ENCODE measurements around the gene PRODH2.
"Not testable (repeated sequence)": the region's sequence is repeated elsewhere in the genome, so short reads cannot be mapped to it uniquely, and the experiment has no call there.

Gene PRODH2

GRCh38 chr19:35773020-35773806 lies 39.4 kb downstream of the PRODH2 start:
- no peaks in the 10 kb centered on the region for H3K79me1 ChIP-seq (ENCODE audit: low read length)
- no peak overlapping the region for H3K27ac ChIP-seq (ENCODE audit: low read depth, low read length)
- no peak overlapping the region for H2BK120ac ChIP-seq (ENCODE audit: low read depth, low read length)
- no peak overlapping the region for H3K4me2 ChIP-seq (ENCODE audit: low read length)
- H3K4me1 ChIP-seq (ENCODE audit: control insufficient read depth, low read depth, low read length) = peaks cover 8% of the 10 kb centered on the region
- no peaks in the 10 kb centered on the region for H3K79me2 ChIP-seq (ENCODE audit: control insufficient read depth, insufficient read depth, low read length)
- no peaks in the 10 kb centered on the region for H3K27me3 ChIP-seq (ENCODE audit: insufficient read depth, low read length, poor library complexity)
- peaks cover 2% of the 10 kb centered on the region for H3K36me3 ChIP-seq (ENCODE audit: control insufficient read depth, insufficient read depth, low read length)
- DNase-seq = no peak
- H4K5ac ChIP-seq (ENCODE audit: low read length) = no peak overlapping the region
- H3K4ac ChIP-seq (ENCODE audit: low read depth, low read length) = no peak overlapping the region
- H3K4me3 ChIP-seq (ENCODE audit: low read length) = no peak overlapping the region
- no peak overlapping the region for H4K8ac ChIP-seq (ENCODE audit: low read depth, low read length)
- no peak overlapping the region for H3K18ac ChIP-seq (ENCODE audit: low read length)
- H2AK5ac ChIP-seq (ENCODE audit: low read length) = no peak overlapping the region
- no peak overlapping the region for H3K9ac ChIP-seq (ENCODE audit: low read length)
- no peak overlapping the region for H2BK5ac ChIP-seq (ENCODE audit: low read length)
- H2BK15ac ChIP-seq (replicated peaks; ENCODE audit: low read depth) = no peak overlapping the region
- no peak overlapping the region for H3K56ac ChIP-seq (ENCODE audit: low read length)
- H3K23ac ChIP-seq (ENCODE audit: low read length) = no peak overlapping the region
- no CpG with 5 or more reads among the region's 9 CpGs for WGBS (ENCODE audit: extremely low coverage, insufficient coverage, low lambda C conversion rate)

GRCh38 chr19:35772362-35772761 lies 40.3 kb downstream of the PRODH2 start:
- H3K4ac ChIP-seq (ENCODE audit: low read depth, low read length); H2BK120ac ChIP-seq (ENCODE audit: low read depth, low read length); H3K56ac ChIP-seq (ENCODE audit: low read length); H3K4me1 ChIP-seq (ENCODE audit: control insufficient read depth, low read depth, low read length); H2AK5ac ChIP-seq (ENCODE audit: low read length); H3K23ac ChIP-seq (ENCODE audit: low read length); H4K5ac ChIP-seq (ENCODE audit: low read length); H4K8ac ChIP-seq (ENCODE audit: low read depth, low read length); H2BK15ac ChIP-seq (replicated peaks; ENCODE audit: low read depth); H2BK5ac ChIP-seq (ENCODE audit: low read length); H3K36me3 ChIP-seq (ENCODE audit: control insufficient read depth, insufficient read depth, low read length); H3K4me3 ChIP-seq (ENCODE audit: low read length); H3K27ac ChIP-seq (ENCODE audit: low read depth, low read length); H3K4me2 ChIP-seq (ENCODE audit: low read length); H3K27me3 ChIP-seq (ENCODE audit: insufficient read depth, low read length, poor library complexity); H3K79me2 ChIP-seq (ENCODE audit: control insufficient read depth, insufficient read depth, low read length); H3K18ac ChIP-seq (ENCODE audit: low read length); H3K9ac ChIP-seq (ENCODE audit: low read length); H3K79me1 ChIP-seq (ENCODE audit: low read length); DNase-seq: not testable (repeated sequence)
- no CpG with 5 or more reads among the region's 5 CpGs for WGBS (ENCODE audit: extremely low coverage, insufficient coverage, low lambda C conversion rate)

- Histone ChIP-seq H3K79me2 (ENCODE audit: control insufficient read depth, insufficient read depth, low read length) (no peaks in the 10 kb centered on the region), H3K23ac (ENCODE audit: low read length) (no peak overlapping the region), H2BK15ac (replicated peaks; ENCODE audit: low read depth) (no peak overlapping the region), H3K27ac (ENCODE audit: low read depth, low read length) (no peak overlapping the region), H3K4me3 (ENCODE audit: low read length) (no peak overlapping the region), H3K79me1 (ENCODE audit: low read length) (no peaks in the 10 kb centered on the region), H3K4ac (ENCODE audit: low read depth, low read length) (no peak overlapping the region), H4K5ac (ENCODE audit: low read length) (no peak overlapping the region), H2BK120ac (ENCODE audit: low read depth, low read length) (no peak overlapping the region), H2BK5ac (ENCODE audit: low read length) (no peak overlapping the region), H2AK5ac (ENCODE audit: low read length) (no peak overlapping the region), H3K27me3 (ENCODE audit: insufficient read depth, low read length, poor library complexity) (no peaks in the 10 kb centered on the region), H4K8ac (ENCODE audit: low read depth, low read length) (no peak overlapping the region), H3K18ac (ENCODE audit: low read length) (no peak overlapping the region), H3K4me1 (ENCODE audit: control insufficient read depth, low read depth, low read length) (no peaks in the 10 kb centered on the region), H3K56ac (ENCODE audit: low read length) (no peak overlapping the region), H3K9ac (ENCODE audit: low read length) (no peak overlapping the region), H3K4me2 (ENCODE audit: low read length) (no peak overlapping the region), H3K36me3 (ENCODE audit: control insufficient read depth, insufficient read depth, low read length) (peaks cover 5% of the 10 kb centered on the region)
- no peak for DNase-seq
- no CpG with 5 or more reads among the region's 15 CpGs for WGBS (ENCODE audit: extremely low coverage, insufficient coverage, low lambda C conversion rate)
These were observed 44.6 kb downstream of the PRODH2 start for GRCh38 chr19:35768082-35768421.

DNA sequence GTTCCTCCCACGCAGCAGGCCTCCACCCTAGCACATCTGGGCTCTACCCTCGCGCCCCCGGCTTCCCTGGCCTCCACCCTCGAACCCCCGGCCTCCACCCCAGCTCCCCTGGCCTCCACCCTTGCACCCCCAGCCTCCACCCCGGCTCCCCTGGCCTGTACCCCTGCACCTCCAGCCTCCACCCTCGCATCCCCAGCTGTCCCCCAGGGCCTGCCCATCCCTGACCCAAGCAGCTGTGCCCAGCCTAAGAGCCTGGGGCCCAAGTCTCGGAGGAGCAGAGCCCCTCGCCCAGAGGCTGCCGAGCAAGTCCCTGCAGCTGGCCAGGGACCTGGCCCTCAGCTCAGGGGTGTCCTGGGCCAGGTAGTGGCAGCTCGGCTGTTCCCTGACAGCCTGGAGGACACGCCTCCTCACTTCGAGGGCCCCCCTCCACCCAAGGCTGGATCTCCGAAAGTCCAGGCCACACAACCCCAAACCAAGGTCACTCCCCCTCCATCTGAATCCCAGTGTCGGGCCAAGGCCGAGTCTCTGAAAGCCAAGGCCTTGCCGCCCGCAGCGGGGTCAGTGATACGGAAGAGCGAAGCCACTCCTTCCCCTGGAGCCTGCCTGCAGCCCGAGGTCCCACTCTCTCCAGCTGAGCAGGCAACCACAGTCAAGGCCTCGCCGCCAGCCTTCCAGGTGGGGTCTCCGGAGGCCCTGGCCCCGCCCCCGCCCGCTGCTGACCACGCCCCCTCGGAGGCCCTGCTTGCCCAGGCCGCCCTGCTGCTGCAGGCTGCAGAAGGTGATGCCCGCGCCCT lies 45.2 kb downstream of the PRODH2 start:
- Histone ChIP-seq H2BK5ac (ENCODE audit: low read length) (no peak overlapping the region), H3K4me1 (ENCODE audit: control insufficient read depth, low read depth, low read length) (no peaks in the 10 kb centered on the region), H3K23ac (ENCODE audit: low read length) (no peak overlapping the region), H3K36me3 (ENCODE audit: control insufficient read depth, insufficient read depth, low read length) (peaks cover 5% of the 10 kb centered on the region), H3K4me3 (ENCODE audit: low read length) (no peak overlapping the region), H3K79me2 (ENCODE audit: control insufficient read depth, insufficient read depth, low read length) (no peaks in the 10 kb centered on the region), H2AK5ac (ENCODE audit: low read length) (no peak overlapping the region), H3K27me3 (ENCODE audit: insufficient read depth, low read length, poor library complexity) (no peaks in the 10 kb centered on the region), H4K5ac (ENCODE audit: low read length) (no peak overlapping the region), H2BK120ac (ENCODE audit: low read depth, low read length) (no peak overlapping the region), H4K8ac (ENCODE audit: low read depth, low read length) (no peak overlapping the region), H3K56ac (ENCODE audit: low read length) (peak overlapping the region; percentile 37), H3K4me2 (ENCODE audit: low read length) (no peak overlapping the region), H3K18ac (ENCODE audit: low read length) (no peak overlapping the region), H3K9ac (ENCODE audit: low read length) (peak overlapping the region; percentile 45), H3K4ac (ENCODE audit: low read depth, low read length) (no peak overlapping the region), H3K79me1 (ENCODE audit: low read length) (no peaks in the 10 kb centered on the region), H2BK15ac (replicated peaks; ENCODE audit: low read depth) (no peak overlapping the region), H3K27ac (ENCODE audit: low read depth, low read length) (no peak overlapping the region)
- no CpG with 5 or more reads among the region's 34 CpGs for WGBS (ENCODE audit: extremely low coverage, insufficient coverage, low lambda C conversion rate)
- DNase-seq = peak; percentile 92

DNA sequence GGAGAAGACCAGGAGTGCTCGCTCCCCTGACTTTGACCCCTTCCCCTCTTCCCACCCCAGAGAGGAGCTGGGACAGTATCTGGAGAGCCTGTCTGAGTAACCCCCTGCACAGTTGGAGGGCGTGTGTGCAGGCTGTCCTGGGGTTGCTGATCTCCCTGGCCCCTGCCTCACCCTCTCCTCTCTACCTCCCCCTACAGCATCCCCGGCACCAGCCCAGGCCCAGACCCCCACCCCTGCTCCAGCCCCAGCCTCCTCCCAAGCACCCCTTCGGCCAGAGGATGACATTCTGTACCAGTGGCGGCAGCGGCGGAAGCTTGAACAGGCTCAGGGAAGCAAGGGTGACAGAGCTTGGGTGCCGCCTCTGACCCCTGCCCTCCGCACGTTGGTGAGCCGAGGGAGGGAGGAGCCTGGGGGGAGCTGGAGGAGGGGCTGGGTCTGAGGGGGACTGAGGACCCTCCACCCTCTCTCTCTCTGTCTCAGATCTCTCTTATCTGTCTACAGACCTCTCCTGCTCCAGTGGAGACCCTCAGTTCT lies 46.0 kb downstream of the PRODH2 start:
- no peak overlapping the region for H4K8ac ChIP-seq (ENCODE audit: low read depth, low read length)
- H3K4me3 ChIP-seq (ENCODE audit: low read length) = no peak overlapping the region
- no peak overlapping the region for H2BK120ac ChIP-seq (ENCODE audit: low read depth, low read length)
- H3K4me1 ChIP-seq (ENCODE audit: control insufficient read depth, low read depth, low read length) = no peaks in the 10 kb centered on the region
- H2BK5ac ChIP-seq (ENCODE audit: low read length) = no peak overlapping the region
- no peak overlapping the region for H3K56ac ChIP-seq (ENCODE audit: low read length)
- peaks cover 7% of the 10 kb centered on the region for H3K36me3 ChIP-seq (ENCODE audit: control insufficient read depth, insufficient read depth, low read length)
- no peak overlapping the region for H2AK5ac ChIP-seq (ENCODE audit: low read length)
- H3K27me3 ChIP-seq (ENCODE audit: insufficient read depth, low read length, poor library complexity) = no peaks in the 10 kb centered on the region
- no peak overlapping the region for H3K4me2 ChIP-seq (ENCODE audit: low read length)
- no peak overlapping the region for H3K18ac ChIP-seq (ENCODE audit: low read length)
- H3K4ac ChIP-seq (ENCODE audit: low read depth, low read length) = no peak overlapping the region
- H3K79me2 ChIP-seq (ENCODE audit: control insufficient read depth, insufficient read depth, low read length) = no peaks in the 10 kb centered on the region
- no peak overlapping the region for H3K27ac ChIP-seq (ENCODE audit: low read depth, low read length)
- no peak overlapping the region for H3K9ac ChIP-seq (ENCODE audit: low read length)
- no peak for DNase-seq
- H3K23ac ChIP-seq (ENCODE audit: low read length) = no peak overlapping the region
- H4K5ac ChIP-seq (ENCODE audit: low read length) = no peak overlapping the region
- WGBS (ENCODE audit: extremely low coverage, insufficient coverage, low lambda C conversion rate) = no CpG with 5 or more reads among the region's 11 CpGs
- no peak overlapping the region for H2BK15ac ChIP-seq (replicated peaks; ENCODE audit: low read depth)
- no peaks in the 10 kb centered on the region for H3K79me1 ChIP-seq (ENCODE audit: low read length)

Data from mesendoderm (in vitro differentiated cells).